GM12878 (cell line): ENCODE data around the gene PTCH2. TPM values are rescaled to one million over a fixed set of nuclear protein-coding genes. Genes with fewer than 3 reads are reported as not detected.

Experiments used
- ATAC-seq: fragments of 200-7000 bp; cut with Tn5 transposase; 3 replicates; pipeline ENCODE4 v1.9.1; 2020; ENCODE audit warnings: mild to moderate bottlenecking, moderate library complexity
- BruUV-seq: library from RNA; stranded (reverse); fragments of 400-500 nt; replicated peaks from 2 replicates; lab custom pipeline; 2021; lab: Mats Ljungman, UMichigan
- CTCF ChIA-PET: fragments of 300-600 bp; sonication (Branson Sonifier 250); formaldehyde crosslinking; extraction: SDS; loops from one replicate; lab custom pipeline; 2021; ENCODE audit warnings: inconsistent platforms; lab: Yijun Ruan, JAX
- POLR2A ChIA-PET: fragments of 350-600 bp; formaldehyde crosslinking; extraction: SDS; loops from one replicate; lab custom pipeline; 2021; ENCODE audit warnings: inconsistent platforms; lab: Charles Lee
- RAD21 ChIA-PET: fragments of 300-600 bp; sonication (Branson Sonifier 250); formaldehyde crosslinking; loops from one replicate; lab custom pipeline; 2023; ENCODE audit warnings: antibody characterized with exemption; ENCODE audit not compliant: unreplicated experiment; lab: Charles Lee
- SMC1A ChIA-PET: fragments of 300-600 bp; sonication (Branson Sonifier 250); formaldehyde crosslinking; loops from one replicate; lab custom pipeline; 2023; ENCODE audit not compliant: unreplicated experiment, uncharacterized antibody; lab: Charles Lee
- DNase-seq: peaks from one replicate; pipeline ENCODE4 v3.0.0-alpha.2; 2011; ENCODE audit warnings: low read depth, low spot score
- FAIRE-seq: peaks from 3 replicates; lab custom pipeline; 2011; peaks lifted over from hg19 to GRCh38; lab: Jason Lieb, UNC
- H2AFZ ChIP-seq: 2 replicates; pipeline ENCODE4 v1.6.0; 2011; ENCODE audit warnings: low read depth, low read length, control low read depth; ENCODE audit not compliant: control insufficient read depth
- H3K27ac ChIP-seq: 2 replicates; pipeline ENCODE4 v1.5.1; 2011; ENCODE audit warnings: control low read depth; ENCODE audit not compliant: control insufficient read depth, insufficient read depth
- H3K27me3 ChIP-seq, 2 experiments: replicated peaks in 1 of 2; 2 replicates each; pipeline versions ENCODE4 v1.6.0 to v1.6.1; 2011; ENCODE audit warnings: low read length in 1 of 2; ENCODE audit not compliant: control insufficient read depth in 2 of 2, insufficient read depth in 2 of 2
- H3K36me3 ChIP-seq, 2 experiments: 2 replicates each; pipeline ENCODE4 v1.5.1; 2011; ENCODE audit warnings: low read length in 1 of 2; ENCODE audit not compliant: control insufficient read depth in 2 of 2, insufficient read depth in 2 of 2
- H3K4me1 ChIP-seq: 2 replicates; pipeline ENCODE4 v1.6.1; 2011; ENCODE audit warnings: mild to moderate bottlenecking, low read length, moderate library complexity, mixed read lengths; ENCODE audit not compliant: control insufficient read depth, insufficient read depth
- H3K4me2 ChIP-seq: 2 replicates; pipeline ENCODE4 v1.6.0; 2011; ENCODE audit warnings: control low read depth; ENCODE audit not compliant: control insufficient read depth, insufficient read depth
- H3K4me3 ChIP-seq: fragments of 200-600 bp; sonication (generic); 2 replicates; pipeline ENCODE4 v1.5.1; 2016
- H3K79me2 ChIP-seq: 2 replicates; pipeline ENCODE4 v1.6.0; 2011; ENCODE audit warnings: low read length; ENCODE audit not compliant: control insufficient read depth, insufficient read depth
- H3K9ac ChIP-seq: 2 replicates; pipeline ENCODE4 v1.8.0; 2011; ENCODE audit warnings: low read length, control low read depth, mixed read lengths; ENCODE audit not compliant: control insufficient read depth, insufficient read depth
- H3K9me3 ChIP-seq: replicated peaks from 3 replicates; pipeline ENCODE4 v1.5.1; 2011; ENCODE audit warnings: mild to moderate bottlenecking, low read length; ENCODE audit not compliant: control insufficient read depth, insufficient read depth
- H4K20me1 ChIP-seq: 2 replicates; pipeline ENCODE4 v1.6.0; 2011; ENCODE audit not compliant: control insufficient read depth, insufficient read depth
- MYB ChIP-seq: fragments of 150-350 bp; IDR thresholded peaks from 2 replicates; pipeline ENCODE4 v1.6.1; 2014; ENCODE audit warnings: mild to moderate bottlenecking, low read depth, low read length, borderline replicate concordance
- NFXL1 ChIP-seq: fragments of 450-650 bp; IDR thresholded peaks from 2 replicates; pipeline ENCODE4 v1.6.1; 2017; ENCODE audit warnings: antibody characterized with exemption, mild to moderate bottlenecking, borderline replicate concordance
- NRF1 ChIP-seq: conservative IDR thresholded peaks from 2 replicates; pipeline ENCODE4 v1.6.1; 2011; ENCODE audit warnings: mild to moderate bottlenecking, low read depth, low read length, improper control_type of control experiment
- PBX3 ChIP-seq: IDR thresholded peaks from 2 replicates; pipeline ENCODE4 v1.6.1; 2011; ENCODE audit warnings: mild to moderate bottlenecking, low read depth, low read length, moderate library complexity; ENCODE audit not compliant: insufficient replicate concordance
- TARDBP ChIP-seq: IDR thresholded peaks from 2 replicates; pipeline ENCODE4 v1.6.1; 2016; ENCODE audit warnings: borderline replicate concordance
- WGBS: methylation state at CpG from one replicate; pipeline ENCODE4 v1.1.6; 2016; ENCODE audit warnings: low lambda C conversion rate; ENCODE audit not compliant: insufficient replicate concordance, insufficient coverage; ENCODE audit errors: missing lambda C conversion rate; 5-methylcytosine and 5-hydroxymethylcytosine counted together
- in situ Hi-C: fragments of 300-500 bp; cut with MboI; formaldehyde crosslinking; loops from 9 replicates; pipeline ENCODE4 v1.14.3; 2018; ENCODE audit warnings: mixed read lengths
- intact Hi-C: fragments of 100-400 bp; cut with micrococcal nuclease; formaldehyde crosslinking; loops from one replicate; pipeline ENCODE4 v1.14.2; 2022; ENCODE audit not compliant: unreplicated experiment
- polyA plus RNA-seq, 11 experiments: library from polyadenylated mRNA; depleted of rRNA in 4 of 11; unstranded in 6 of 11; stranded (reverse) in 5 of 11; fragments of >200 nt; fragmentation: Nextera tagmentation in 4 of 11; fragmentation: Illumina TruSeq in 1 of 11; extraction: Ambion mirVana in 4 of 11; extraction: Trizol in 1 of 11; gene quantifications; 1 replicate in 1 of 11; 2 replicates in 10 of 11; pipeline versions ENCODE4 v1.2.1 to v1.2.3, GENCODE V29; 2011 to 2016; ENCODE audit warnings: inconsistent platforms in 2 of 11, missing spikeins in 2 of 11, low read depth in 1 of 11
- total RNA-seq, 4 experiments: library from RNA; depleted of rRNA in 3 of 4; stranded (reverse); fragments of >200 nt in 3 of 4; fragmentation: Illumina TruSeq in 1 of 4; extraction: Trizol in 1 of 4; gene quantifications; 2 replicates each; pipeline versions ENCODE4 v1.2.1 to v1.2.3, GENCODE V29; 2013 to 2021

The PTCH2 gene
- total and polyA plus RNA-seq, 10 of the 15 experiments (the other 5 are each of a cell fraction or from before 2014, with no cell fraction given): 0.03 to 8.4 (median 0.10) TPM

- TF ChIP-seq PBX3: no peak
- TF ChIP-seq MYB: no peak
- TF ChIP-seq NRF1: no peak
- TF ChIP-seq TARDBP: no peak
These were observed 19.9 kb upstream of the PTCH2 start (continued) for GRCh38 chr1:44862829-44863401.

GRCh38 chr1:44860891-44861425, 17.9 kb upstream of the PTCH2 start:
- Histone ChIP-seq H2AFZ (no peak overlapping the region), H3K4me3 (no peak overlapping the region), H3K9ac (no peak overlapping the region), H3K27ac (no peak overlapping the region), H3K27me3 (no peaks in the 10 kb centered on the region), H3K4me2 (no peak overlapping the region), H3K4me1 (peaks cover 8% of the 10 kb centered on the region), H3K9me3 (no peaks in the 10 kb centered on the region), H3K79me2 (no peaks in the 10 kb centered on the region), H3K36me3 (peaks cover 0 to 5% of the 10 kb centered on the region in 2 experiments; a peak in 1 of 4 replicates), H4K20me1 (no peaks in the 10 kb centered on the region)
- in situ Hi-C loops (no loop called here), intact Hi-C loops (no loop called here)
- DNase-seq (no peak), FAIRE-seq (no peak), ATAC-seq (no peak)
- POLR2A ChIA-PET: interaction anchor here (0.6 kb wide), 1 partner anchor 9 kb away, joined by 4 read pairs; no protein-coding TSS in a partner anchor
- WGBS: 100% methylated on average over 1 of the region's 1 CpG
- SMC1A ChIA-PET: interaction anchor here (1.0 to 1.1 kb wide), 2 partner anchors 11 to 24 kb away, joined by 3 read pairs; no protein-coding TSS in a partner anchor
- RAD21 ChIA-PET: interaction anchor here (1.0 to 1.1 kb wide), 2 partner anchors 61 to 68 kb away, joined by 3 read pairs; partner anchors contain the start of gene PLK3
- no TSS peak for BruUV-seq
- CTCF ChIA-PET: interaction anchor here (0.9 to 1.5 kb wide), 2 partner anchors 16 to 25 kb away, joined by 3 to 4 read pairs; no protein-coding TSS in a partner anchor
- no peak for TF ChIP-seq NFXL1
